Posterior vena cava (tissue), 2 donors: Measurements from ENCODE around the gene JMJD7. TPM values are rescaled to one million over a fixed set of nuclear protein-coding genes. Genes with fewer than 3 reads are reported as not detected.

ENCODE experiments used
- microRNA-seq, 2 donors: library from miRNA; unstranded; fragments of <30 nt; microRNA quantifications; one replicate each; pipeline ENCODE4 v1.2.0, GENCODE V29; 2020 to 2021; ENCODE audit warnings: borderline microRNAs expressed in 2 of 2
- total RNA-seq, 2 donors: library from RNA; stranded (reverse); fragmentation: NEBNext Ultra II Directional; extraction: Animal tissue kit (Norgen Biotek cat#: 25700); gene quantifications; one replicate each; pipeline ENCODE4 v1.2.1, GENCODE V29; 2021
- donor health status: DM: yes; HTN: yes; CAD: no.
- donor health status: DM: yes; HTN: yes; CAD: no.

JMJD7 gene
- total RNA-seq, 2 donors from 2014 or later, result 4.9 to 13.8 TPM

Small RNA genes within 50 kb of the gene (microRNA-seq; reads per million reads assigned to microRNA genes)
- 0 reads per million in 2 donors for gene MIR4310

Other genes starting within 250 kb of the JMJD7 start
- gene MGA, start 167.7 kb upstream of the JMJD7 start, total RNA-seq, result 10 to 100 TPM; 33.5 to 36.1 TPM
- 10 to 100 TPM; 26.5 to 27.9 TPM for gene MAPKBP1, start 53.6 kb upstream of the JMJD7 start, total RNA-seq
- 1 to 10 TPM; 1.5 to 4.0 TPM for gene PLA2G4B, start 10.8 kb downstream of the JMJD7 start, total RNA-seq
- gene SPTBN5, start 66.0 kb downstream of the JMJD7 start, total RNA-seq, result 1 to 10 TPM in 1 of 2 donors, under 1 TPM in 1; 0.71 to 1.3 TPM
- 10 to 100 TPM; 21.3 to 22.5 TPM for gene EHD4, start 144.5 kb downstream of the JMJD7 start, total RNA-seq
- not detected for gene PLA2G4E, start 192.9 kb downstream of the JMJD7 start, total RNA-seq